ENCODE results near the gene COX19. TPM values are rescaled to one million over a fixed set of nuclear protein-coding genes. Genes with fewer than 3 reads are reported as not detected.

COX19 gene
- total RNA-seq, 1 donor, result 10.9 TPM

GRCh38 chr7:978049-978346 is 2.6 kb upstream of the COX19 start:
- H3K27ac ChIP-seq (ENCODE audit: low read depth, low read length), result no peak overlapping the region

GRCh38 chr7:977326-978048 is 2.1 kb upstream of the COX19 start:
- Histone ChIP-seq H3K4me2 (ENCODE audit: insufficient read depth, low read length) (no peak overlapping the region), H3K79me2 (ENCODE audit: insufficient read depth, low read length) (peaks cover 26% of the 10 kb centered on the region)
- no peak for DNase-seq (ENCODE audit: insufficient read length, low spot score, missing footprints)

More at GRCh38 chr7:978049-978346, 2.6 kb upstream of the COX19 start:
- H3K9me3 ChIP-seq (ENCODE audit: low read depth, low read length), result no peaks in the 10 kb centered on the region
- peaks cover 3% of the 10 kb centered on the region for H3K27me3 ChIP-seq (ENCODE audit: insufficient read depth, low read length)
- no peak for DNase-seq (ENCODE audit: insufficient read length, low spot score, missing footprints)
- H4K20me1 ChIP-seq (ENCODE audit: insufficient read depth, low read length), result peaks cover 22% of the 10 kb centered on the region
- peaks cover 21% of the 10 kb centered on the region for H3K79me2 ChIP-seq (ENCODE audit: insufficient read depth, low read length)
- H3K4me1 ChIP-seq (ENCODE audit: insufficient read depth, low read length), result peaks cover 15% of the 10 kb centered on the region
- H3K4me2 ChIP-seq (ENCODE audit: insufficient read depth, low read length), result no peak overlapping the region
- H3K4me3 ChIP-seq (ENCODE audit: insufficient read depth, low read length), result no peak overlapping the region
- no peak overlapping the region for H2AFZ ChIP-seq (ENCODE audit: low read length)
- peaks cover 5% of the 10 kb centered on the region for H3K36me3 ChIP-seq (ENCODE audit: insufficient read depth, low read length)
- no peak for TF ChIP-seq CTCF (IDR thresholded peaks at IDR 0.05; ENCODE audit: extremely low read depth, low read depth, low read length)

GRCh38 chr7:976901-977325 is 1.6 kb upstream of the COX19 start:
- peaks cover 3% of the 10 kb centered on the region for H3K27me3 ChIP-seq (ENCODE audit: insufficient read depth, low read length)
- TF ChIP-seq CTCF (IDR thresholded peaks at IDR 0.05; ENCODE audit: extremely low read depth, low read depth, low read length), result no peak
- no peak for DNase-seq (ENCODE audit: insufficient read length, low spot score, missing footprints)
- H3K4me1 ChIP-seq (ENCODE audit: insufficient read depth, low read length), result peaks cover 18% of the 10 kb centered on the region
- H3K4me2 ChIP-seq (ENCODE audit: insufficient read depth, low read length), result no peak overlapping the region
- peaks cover 32% of the 10 kb centered on the region for H3K79me2 ChIP-seq (ENCODE audit: insufficient read depth, low read length)
- peaks cover 33% of the 10 kb centered on the region for H4K20me1 ChIP-seq (ENCODE audit: insufficient read depth, low read length)
- no peak overlapping the region for H3K4me3 ChIP-seq (ENCODE audit: insufficient read depth, low read length)
- no peak overlapping the region for H3K27ac ChIP-seq (ENCODE audit: low read depth, low read length)
- peaks cover 16% of the 10 kb centered on the region for H3K36me3 ChIP-seq (ENCODE audit: insufficient read depth, low read length)
- H3K9me3 ChIP-seq (ENCODE audit: low read depth, low read length), result no peaks in the 10 kb centered on the region
- no peak overlapping the region for H2AFZ ChIP-seq (ENCODE audit: low read length)

More at GRCh38 chr7:977326-978048, 2.1 kb upstream of the COX19 start:
- H3K27me3 ChIP-seq (ENCODE audit: insufficient read depth, low read length), result peaks cover 3% of the 10 kb centered on the region
- H3K4me1 ChIP-seq (ENCODE audit: insufficient read depth, low read length), result peaks cover 18% of the 10 kb centered on the region
- TF ChIP-seq CTCF (IDR thresholded peaks at IDR 0.05; ENCODE audit: extremely low read depth, low read depth, low read length), result no peak
- no peak overlapping the region for H3K4me3 ChIP-seq (ENCODE audit: insufficient read depth, low read length)
- no peaks in the 10 kb centered on the region for H3K9me3 ChIP-seq (ENCODE audit: low read depth, low read length)
- H4K20me1 ChIP-seq (ENCODE audit: insufficient read depth, low read length), result peaks cover 27% of the 10 kb centered on the region
- H2AFZ ChIP-seq (ENCODE audit: low read length), result no peak overlapping the region
- peaks cover 10% of the 10 kb centered on the region for H3K36me3 ChIP-seq (ENCODE audit: insufficient read depth, low read length)
- no peak overlapping the region for H3K27ac ChIP-seq (ENCODE audit: low read depth, low read length)

GRCh38 chr7:975702-976473 is 539 bp upstream of the COX19 start:
- H3K4me1 ChIP-seq (ENCODE audit: insufficient read depth, low read length), result peaks cover 18% of the 10 kb centered on the region
- H3K36me3 ChIP-seq (ENCODE audit: insufficient read depth, low read length), result peaks cover 23% of the 10 kb centered on the region
- no peaks in the 10 kb centered on the region for H3K9me3 ChIP-seq (ENCODE audit: low read depth, low read length)
- peaks cover 39% of the 10 kb centered on the region for H3K79me2 ChIP-seq (ENCODE audit: insufficient read depth, low read length)
- peaks cover 39% of the 10 kb centered on the region for H4K20me1 ChIP-seq (ENCODE audit: insufficient read depth, low read length)
- peak overlapping the region; percentile 98 for H3K4me3 ChIP-seq (ENCODE audit: insufficient read depth, low read length)
- peak overlapping the region; percentile 94 for H2AFZ ChIP-seq (ENCODE audit: low read length)
- peaks cover 3% of the 10 kb centered on the region for H3K27me3 ChIP-seq (ENCODE audit: insufficient read depth, low read length)
- no peak for TF ChIP-seq CTCF (IDR thresholded peaks at IDR 0.05; ENCODE audit: extremely low read depth, low read depth, low read length)
- DNase-seq (ENCODE audit: insufficient read length, low spot score, missing footprints), result no peak
- H3K27ac ChIP-seq (ENCODE audit: low read depth, low read length), result no peak overlapping the region
- H3K4me2 ChIP-seq (ENCODE audit: insufficient read depth, low read length), result peak overlapping the region; percentile 86

Measured in osteoblast (primary cell).